Measurements from ENCODE around the gene TTC27. TPM values are rescaled to one million over a fixed set of nuclear protein-coding genes. Genes with fewer than 3 reads are reported as not detected.
A peak's percentile ranks its signal among the peaks of the same experiment; 100 is the strongest.

The TTC27 gene
- total RNA-seq, 6 experiments from 2014 or later, result 20.0 to 24.7 (median 23.9) TPM

GRCh38 chr2:32702303-32703064 lies 74.6 kb downstream of the TTC27 start:
- Mint-ChIP-seq H3K9me3 (no peaks in the 10 kb centered on the region), H3K4me1 (ENCODE audit: low read depth) (peaks cover 3% of the 10 kb centered on the region), H3K36me3 (ENCODE audit: low read depth) (peaks cover 8% of the 10 kb centered on the region), H3K4me3 (no peak overlapping the region), H3K27ac (no peak overlapping the region), H3K27me3 (ENCODE audit: insufficient read depth) (no peaks in the 10 kb centered on the region)
- no peak for DNase-seq
- TF ChIP-seq CTCF (IDR thresholded peaks at IDR 0.05), result no peak

DNA sequence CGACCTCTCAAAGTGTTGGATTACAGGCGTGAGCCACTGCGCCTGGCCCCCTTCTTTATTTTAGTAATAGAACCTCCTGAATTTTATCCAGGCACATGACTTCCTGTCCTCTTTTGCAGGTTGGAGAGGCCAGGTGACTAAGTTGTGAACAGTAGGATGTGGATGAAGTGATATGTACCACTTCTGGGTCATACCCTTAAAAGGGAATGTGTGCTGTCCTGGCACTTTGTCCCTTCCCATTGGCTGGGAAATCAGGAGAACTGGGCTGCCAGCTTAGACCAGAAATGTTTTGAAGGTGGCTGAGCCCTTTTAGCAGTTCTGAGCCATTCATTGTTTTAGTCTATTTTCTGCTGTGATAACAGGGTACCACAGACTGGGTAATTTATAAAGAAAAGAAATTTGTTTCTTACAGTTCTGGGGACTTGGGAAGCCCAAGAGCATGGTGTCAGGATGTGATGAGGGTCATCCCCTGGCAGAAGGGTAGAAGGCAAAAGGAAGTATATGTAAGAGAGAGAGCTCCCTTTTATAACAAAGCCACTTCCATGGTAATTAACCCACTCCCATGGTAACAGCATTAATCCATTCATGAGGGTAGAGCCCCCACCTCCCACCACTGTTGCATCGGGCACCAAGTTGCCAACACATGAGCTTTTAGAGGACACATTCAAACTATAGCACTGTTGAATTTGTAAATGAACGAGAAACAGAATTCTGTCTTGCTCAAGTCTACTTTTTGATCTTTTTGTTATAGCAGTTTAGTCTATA lies 79.1 kb downstream of the TTC27 start:
- H3K27me3 Mint-ChIP-seq (ENCODE audit: insufficient read depth), result no peaks in the 10 kb centered on the region
- H3K4me3 Mint-ChIP-seq, result no peak overlapping the region
- DNase-seq, result no peak
- H3K27ac Mint-ChIP-seq, result no peak overlapping the region
- H3K4me1 Mint-ChIP-seq (ENCODE audit: low read depth), result peaks cover 13% of the 10 kb centered on the region
- TF ChIP-seq CTCF (IDR thresholded peaks at IDR 0.05), result no peak
- H3K36me3 Mint-ChIP-seq (ENCODE audit: low read depth), result peaks cover 13% of the 10 kb centered on the region
- no peaks in the 10 kb centered on the region for H3K9me3 Mint-ChIP-seq

GRCh38 chr2:32711219-32711618 lies 83.4 kb downstream of the TTC27 start:
- peak overlapping the region; percentile 45 for H3K27ac Mint-ChIP-seq
- TF ChIP-seq CTCF (IDR thresholded peaks at IDR 0.05), result no peak
- DNase-seq, result peak; percentile 60
- peaks cover 43% of the 10 kb centered on the region for H3K4me1 Mint-ChIP-seq (ENCODE audit: low read depth)
- H3K27me3 Mint-ChIP-seq (ENCODE audit: insufficient read depth), result no peaks in the 10 kb centered on the region
- H3K36me3 Mint-ChIP-seq (ENCODE audit: low read depth), result peaks cover 31% of the 10 kb centered on the region
- H3K9me3 Mint-ChIP-seq, result no peaks in the 10 kb centered on the region
- no peak overlapping the region for H3K4me3 Mint-ChIP-seq

GRCh38 chr2:32711908-32712501 lies 84.2 kb downstream of the TTC27 start:
- Mint-ChIP-seq H3K4me3 (no peak overlapping the region), H3K4me1 (ENCODE audit: low read depth) (peaks cover 48% of the 10 kb centered on the region), H3K27me3 (ENCODE audit: insufficient read depth) (no peaks in the 10 kb centered on the region), H3K36me3 (ENCODE audit: low read depth) (peaks cover 31% of the 10 kb centered on the region), H3K9me3 (no peaks in the 10 kb centered on the region), H3K27ac (0 out of 2 replicates have a peak overlapping the region, but pooled peaks have one; percentile 8)
- no peak for DNase-seq
- TF ChIP-seq CTCF (IDR thresholded peaks at IDR 0.05), result no peak

DNA sequence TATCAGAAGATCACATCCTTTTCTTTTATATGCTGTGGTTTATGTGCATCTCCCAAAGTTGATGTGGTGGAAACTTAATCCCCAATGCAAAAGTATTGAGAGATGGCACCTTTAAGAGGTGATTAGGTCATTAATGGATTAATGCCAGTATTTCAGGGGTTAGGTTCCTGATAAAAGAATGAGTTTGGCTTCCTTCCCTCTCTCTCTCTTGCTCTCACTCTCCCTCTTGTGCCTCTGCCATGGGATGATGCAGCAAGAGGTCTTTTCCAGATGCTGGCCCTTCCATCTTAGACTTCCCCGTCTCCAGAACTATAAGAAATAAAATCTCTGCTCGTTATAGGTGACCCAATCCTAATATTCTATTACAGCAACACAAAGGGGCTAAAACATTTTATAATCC lies 85.0 kb downstream of the TTC27 start:
- peaks cover 48% of the 10 kb centered on the region for H3K4me1 Mint-ChIP-seq (ENCODE audit: low read depth)
- no peak for TF ChIP-seq CTCF (IDR thresholded peaks at IDR 0.05)
- H3K4me3 Mint-ChIP-seq, result no peak overlapping the region
- no peaks in the 10 kb centered on the region for H3K9me3 Mint-ChIP-seq
- no peak overlapping the region for H3K27ac Mint-ChIP-seq
- DNase-seq, result no peak
- H3K27me3 Mint-ChIP-seq (ENCODE audit: insufficient read depth), result no peaks in the 10 kb centered on the region
- H3K36me3 Mint-ChIP-seq (ENCODE audit: low read depth), result peaks cover 36% of the 10 kb centered on the region
